ENCODE results near the gene SPSB1. TPM values are rescaled to one million over a fixed set of nuclear protein-coding genes. Genes with fewer than 3 reads are reported as not detected.

SPSB1 gene
- total RNA-seq, 1 experiment from 2014 or later = 2.9 TPM

GRCh38 chr1:9265968-9266367 lies 26.7 kb upstream of the SPSB1 start:
- H4K5ac ChIP-seq (ENCODE audit: insufficient read length, low read depth, low read length) = no peak overlapping the region
- H3K9me3 ChIP-seq (ENCODE audit: control insufficient read depth, low read depth, low read length) = no peaks in the 10 kb centered on the region
- Mint-ChIP-seq H3K36me3 (ENCODE audit: insufficient read depth in 1 of 3, low read depth in 3 of 3) (peaks cover under 1 to 8% (median 2%) of the 10 kb centered on the region in 3 experiments; a peak in 3 of 7 replicates), H3K27ac (peak overlapping the region in 2 of 3 experiments; percentile 10 to 48; a peak in 2 of 7 replicates), H3K4me1 (peaks cover 14 to 31% of the 10 kb centered on the region in 2 experiments), H3K4me3 (no peak overlapping the region), H3K27me3 (ENCODE audit: low read depth) (peaks cover 3% of the 10 kb centered on the region), H3K9me3 (0 out of 5 replicates have a peak, but pooled peaks cover 0 to under 1% of the 10 kb centered on the region in 2 experiments)
- H2AFZ ChIP-seq (ENCODE audit: low read length) = no peak overlapping the region
- H2BK120ac ChIP-seq (ENCODE audit: low read depth, low read length, poor library complexity, severe bottlenecking) = no peak overlapping the region
- H3K23me2 ChIP-seq (ENCODE audit: insufficient read length, low read depth, low read length, poor library complexity, severe bottlenecking) = no peaks in the 10 kb centered on the region
- H4K91ac ChIP-seq (ENCODE audit: insufficient read length, low read depth, low read length) = no peak overlapping the region
- H2BK12ac ChIP-seq (ENCODE audit: insufficient read length, low read depth, low read length) = no peak overlapping the region
- H2BK20ac ChIP-seq (ENCODE audit: low read depth, low read length, poor library complexity, severe bottlenecking) = no peak overlapping the region
- H2BK15ac ChIP-seq (ENCODE audit: low read depth, low read length) = no peak overlapping the region
- no peaks in the 10 kb centered on the region for H3K27me3 ChIP-seq (ENCODE audit: insufficient read depth, low read length)
- no peaks in the 10 kb centered on the region for H3K79me1 ChIP-seq (ENCODE audit: insufficient read depth, low read depth, low read length, poor library complexity, severe bottlenecking)
- no peak overlapping the region for H3K9ac ChIP-seq (ENCODE audit: extremely low read depth, insufficient read length, low read length)
- H2AK5ac ChIP-seq (ENCODE audit: insufficient read length, low read length) = no peak overlapping the region
- no peak overlapping the region for H3T11ph ChIP-seq (ENCODE audit: low read length)
- H3K4me2 ChIP-seq (ENCODE audit: insufficient read depth, insufficient read length, low read length) = no peak overlapping the region
- H3K27ac ChIP-seq (ENCODE audit: insufficient read length, low read depth, low read length) = no peak overlapping the region
- DNase-seq = no peak
- no peak overlapping the region for H3K23ac ChIP-seq (ENCODE audit: insufficient read length, low read depth, low read length)
- TF ChIP-seq CTCF (conservative IDR thresholded peaks at IDR 0.05) = no peak
- H4K8ac ChIP-seq (replicated peaks; ENCODE audit: insufficient read length, low read depth, low read length) = no peak overlapping the region
- H3K4me1 ChIP-seq (ENCODE audit: insufficient read depth, low read length) = no peaks in the 10 kb centered on the region
- H3K18ac ChIP-seq (ENCODE audit: insufficient read length, low read depth, low read length) = no peak overlapping the region
- H3K14ac ChIP-seq (ENCODE audit: insufficient read depth, low read length) = no peak overlapping the region
- no peak overlapping the region for H2BK5ac ChIP-seq (ENCODE audit: insufficient read length, low read length)
- no peak overlapping the region for H3K56ac ChIP-seq (ENCODE audit: insufficient read length, low read depth, low read length)
- H3K79me2 ChIP-seq (ENCODE audit: insufficient read depth, low read length) = no peaks in the 10 kb centered on the region
- H3K4ac ChIP-seq (ENCODE audit: low read depth, low read length) = no peak overlapping the region
- no CpG with 5 or more reads among the region's 12 CpGs for WGBS (ENCODE audit: extremely low coverage, insufficient read length, low lambda C conversion rate)
- H4K20me1 ChIP-seq (ENCODE audit: control insufficient read depth, insufficient read depth, insufficient read length) = no peaks in the 10 kb centered on the region

Measured in H9 (cell line).